ENCODE results near the gene UBXN4.

Gene UBXN4

DNA sequence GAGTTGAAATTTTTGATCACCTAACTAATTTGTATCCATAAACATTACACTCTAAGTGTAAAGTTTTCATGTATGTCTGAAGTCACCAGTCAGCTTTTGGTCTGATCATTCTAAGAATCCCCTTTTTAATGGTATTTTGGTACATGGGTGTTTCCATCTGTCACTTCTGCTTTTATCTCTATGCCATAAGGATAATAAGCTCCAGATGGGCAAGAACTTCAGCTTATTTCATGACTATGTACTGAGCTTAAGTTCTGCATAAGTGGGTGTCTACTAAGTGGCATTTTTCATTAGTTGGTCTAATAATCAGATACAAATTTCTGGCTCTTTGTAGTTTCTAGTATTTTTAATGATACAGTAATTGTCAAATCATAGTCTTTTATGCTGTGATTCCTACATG, 20.4 kb downstream of the UBXN4 start:
- Histone ChIP-seq H3K4me2 (no peak overlapping the region), H3K36me3 (peaks cover 97% of the 10 kb centered on the region), H3K27ac (no peak overlapping the region), H3K4me3 (no peak overlapping the region), H3K9ac (no peak overlapping the region), H3K27me3 (no peaks in the 10 kb centered on the region), H3K4me1 (no peaks in the 10 kb centered on the region), H3K9me3 (peaks cover 14% of the 10 kb centered on the region), H4K20me1 (peaks cover 40% of the 10 kb centered on the region)
- no peak for TF ChIP-seq Cebpa-rat (IDR thresholded peaks at IDR 0.05)

- Histone ChIP-seq H3K4me3 (no peak overlapping the region), H3K4me1 (no peaks in the 10 kb centered on the region), H3K9ac (no peak overlapping the region), H3K27me3 (no peaks in the 10 kb centered on the region), H3K9me3 (peaks cover 9% of the 10 kb centered on the region), H4K20me1 (peaks cover 45% of the 10 kb centered on the region), H3K27ac (no peak overlapping the region), H3K36me3 (peaks cover 97% of the 10 kb centered on the region), H3K4me2 (no peak overlapping the region)
- no peak for TF ChIP-seq Cebpa-rat (IDR thresholded peaks at IDR 0.05)
These were observed 20.9 kb downstream of the UBXN4 start for GRCh38 chr2:135762530-135762929.

DNA sequence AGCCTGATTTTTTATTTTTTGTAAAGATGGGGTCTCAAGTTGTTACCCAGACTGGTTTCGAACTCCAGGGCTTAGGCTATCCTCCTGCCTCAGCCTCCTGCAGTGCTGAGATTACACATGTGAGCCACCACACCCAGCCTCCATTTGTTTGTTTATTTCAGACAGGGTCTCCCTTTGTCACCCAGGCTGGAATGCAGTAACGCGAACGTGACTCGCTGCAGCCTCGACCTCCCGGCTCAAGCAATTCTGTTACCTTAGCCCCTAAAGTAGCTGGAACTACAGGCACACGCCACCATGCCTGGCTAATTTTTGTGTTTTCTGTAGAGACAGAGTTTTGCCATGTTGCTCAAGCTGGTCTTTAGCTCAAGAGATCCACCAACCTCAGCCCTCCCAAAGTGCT, 27.2 kb downstream of the UBXN4 start:
- TF ChIP-seq Cebpa-rat (IDR thresholded peaks at IDR 0.05): no peak
- no peaks in the 10 kb centered on the region for H3K9me3 ChIP-seq
- H3K27ac ChIP-seq: no peak overlapping the region
- peaks cover 40% of the 10 kb centered on the region for H4K20me1 ChIP-seq
- H3K4me1 ChIP-seq: no peaks in the 10 kb centered on the region
- H3K27me3 ChIP-seq: no peaks in the 10 kb centered on the region
- H3K9ac ChIP-seq: no peak overlapping the region
- no peak overlapping the region for H3K4me2 ChIP-seq
- H3K36me3 ChIP-seq: peaks cover 99% of the 10 kb centered on the region
- no peak overlapping the region for H3K4me3 ChIP-seq

DNA sequence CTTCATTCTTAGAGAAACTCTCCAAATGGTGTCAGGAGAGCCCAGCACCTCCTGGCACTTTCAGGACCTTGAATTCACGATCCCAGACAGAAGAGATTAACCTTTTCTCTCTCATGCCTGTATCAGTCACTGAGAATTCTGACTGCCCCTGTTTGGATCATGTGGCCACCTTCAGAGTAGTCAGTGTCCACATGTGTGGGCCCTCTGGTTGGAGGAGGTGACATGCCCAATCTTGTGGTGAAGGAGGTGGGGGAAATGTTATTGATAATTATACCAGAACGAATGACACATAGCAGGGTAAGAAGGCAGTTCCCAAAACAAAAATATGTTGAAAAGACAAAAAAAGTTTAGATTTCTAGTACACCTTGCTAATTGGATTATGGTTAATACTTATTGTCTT, 31.7 kb downstream of the UBXN4 start:
- peaks cover 18% of the 10 kb centered on the region for H4K20me1 ChIP-seq
- no peak for TF ChIP-seq Cebpa-rat (IDR thresholded peaks at IDR 0.05)
- no peaks in the 10 kb centered on the region for H3K9me3 ChIP-seq
- no peak overlapping the region for H3K9ac ChIP-seq
- no peak overlapping the region for H3K4me2 ChIP-seq
- H3K27ac ChIP-seq: no peak overlapping the region
- H3K4me3 ChIP-seq: no peak overlapping the region
- peaks cover 98% of the 10 kb centered on the region for H3K36me3 ChIP-seq
- no peaks in the 10 kb centered on the region for H3K27me3 ChIP-seq
- H3K4me1 ChIP-seq: no peaks in the 10 kb centered on the region

DNA sequence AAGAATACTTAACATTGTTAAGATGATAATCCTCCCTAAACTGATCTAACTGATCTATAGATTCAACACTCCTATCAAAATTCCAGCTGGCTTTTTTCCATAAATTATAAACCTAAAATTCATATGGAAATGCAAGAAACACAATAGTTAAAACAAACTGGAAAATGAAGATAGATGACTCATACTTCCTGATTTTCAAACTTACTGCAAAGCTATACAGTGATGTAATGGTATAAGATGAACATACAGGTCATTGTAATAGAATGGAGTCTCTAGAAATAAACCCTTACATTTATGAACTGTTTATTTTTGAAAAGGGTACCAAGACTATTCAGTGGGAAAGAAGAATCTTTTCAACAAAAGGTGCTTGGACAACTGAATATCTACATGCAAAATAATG, 32.3 kb downstream of the UBXN4 start:
- Histone ChIP-seq H3K4me3 (no peak overlapping the region), H3K9ac (no peak overlapping the region), H3K4me1 (no peaks in the 10 kb centered on the region), H3K27me3 (no peaks in the 10 kb centered on the region), H3K36me3 (peaks cover 98% of the 10 kb centered on the region), H3K27ac (no peak overlapping the region), H4K20me1 (peaks cover 12% of the 10 kb centered on the region), H3K9me3 (no peaks in the 10 kb centered on the region), H3K4me2 (no peak overlapping the region)
- no peak for TF ChIP-seq Cebpa-rat (IDR thresholded peaks at IDR 0.05)

GRCh38 chr2:135775420-135775819, 33.8 kb downstream of the UBXN4 start:
- H3K4me2 ChIP-seq: no peak overlapping the region
- H3K4me1 ChIP-seq: no peaks in the 10 kb centered on the region
- no peaks in the 10 kb centered on the region for H3K27me3 ChIP-seq
- H3K4me3 ChIP-seq: no peak overlapping the region
- H3K27ac ChIP-seq: no peak overlapping the region
- peaks cover 6% of the 10 kb centered on the region; the same call in 1 of the 2 replicates for H4K20me1 ChIP-seq
- H3K9ac ChIP-seq: no peak overlapping the region
- TF ChIP-seq Cebpa-rat (IDR thresholded peaks at IDR 0.05): no peak
- H3K36me3 ChIP-seq: peaks cover 95% of the 10 kb centered on the region
- H3K9me3 ChIP-seq: no peaks in the 10 kb centered on the region

- Histone ChIP-seq H3K4me3 (no peak overlapping the region), H3K27me3 (no peaks in the 10 kb centered on the region), H3K9me3 (no peaks in the 10 kb centered on the region), H3K27ac (no peak overlapping the region), H3K9ac (no peak overlapping the region), H3K4me2 (no peak overlapping the region), H4K20me1 (peaks cover 6% of the 10 kb centered on the region; the same call in 1 of the 2 replicates), H3K36me3 (peaks cover 95% of the 10 kb centered on the region), H3K4me1 (no peaks in the 10 kb centered on the region)
- TF ChIP-seq Cebpa-rat (IDR thresholded peaks at IDR 0.05): no peak
These were observed 34.7 kb downstream of the UBXN4 start for GRCh38 chr2:135776367-135776766.

GRCh38 chr2:135782231-135782630, 40.6 kb downstream of the UBXN4 start:
- Histone ChIP-seq H3K27me3 (no peaks in the 10 kb centered on the region), H4K20me1 (no peaks in the 10 kb centered on the region), H3K4me3 (no peak overlapping the region), H3K4me1 (no peaks in the 10 kb centered on the region), H3K36me3 (peaks cover 94% of the 10 kb centered on the region), H3K9me3 (peaks cover 4% of the 10 kb centered on the region; the same call in 1 of the 2 replicates), H3K9ac (no peak overlapping the region), H3K27ac (no peak overlapping the region), H3K4me2 (no peak overlapping the region)
- no peak for TF ChIP-seq Cebpa-rat (IDR thresholded peaks at IDR 0.05)

DNA sequence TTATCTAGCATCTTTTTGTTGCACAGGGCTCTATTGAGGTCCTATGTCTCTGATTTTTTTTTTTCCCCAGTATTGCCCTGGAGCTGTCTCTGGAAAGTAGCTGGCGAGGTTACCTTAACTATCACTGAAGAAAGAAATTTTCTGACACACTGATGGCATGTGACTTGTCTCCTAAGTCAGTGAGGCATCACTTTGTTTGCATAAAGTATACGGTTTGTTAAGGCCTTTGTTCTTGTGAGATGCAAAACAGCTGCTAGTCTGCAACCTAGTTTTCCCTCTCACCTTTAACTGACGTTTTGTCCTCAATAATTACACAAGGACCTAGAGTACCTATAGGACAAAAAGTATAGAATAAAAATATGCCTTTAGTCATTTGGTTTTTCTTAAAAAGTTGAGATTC, 41.8 kb downstream of the UBXN4 start:
- no peak overlapping the region for H3K4me3 ChIP-seq
- H3K9ac ChIP-seq: no peak overlapping the region
- H3K27me3 ChIP-seq: no peaks in the 10 kb centered on the region
- no peaks in the 10 kb centered on the region for H3K4me1 ChIP-seq
- H3K9me3 ChIP-seq: peaks cover 4% of the 10 kb centered on the region; the same call in 1 of the 2 replicates
- H3K36me3 ChIP-seq: peaks cover 96% of the 10 kb centered on the region
- no peaks in the 10 kb centered on the region for H4K20me1 ChIP-seq
- H3K27ac ChIP-seq: no peak overlapping the region
- H3K4me2 ChIP-seq: no peak overlapping the region
- no peak for TF ChIP-seq Cebpa-rat (IDR thresholded peaks at IDR 0.05)

DNA sequence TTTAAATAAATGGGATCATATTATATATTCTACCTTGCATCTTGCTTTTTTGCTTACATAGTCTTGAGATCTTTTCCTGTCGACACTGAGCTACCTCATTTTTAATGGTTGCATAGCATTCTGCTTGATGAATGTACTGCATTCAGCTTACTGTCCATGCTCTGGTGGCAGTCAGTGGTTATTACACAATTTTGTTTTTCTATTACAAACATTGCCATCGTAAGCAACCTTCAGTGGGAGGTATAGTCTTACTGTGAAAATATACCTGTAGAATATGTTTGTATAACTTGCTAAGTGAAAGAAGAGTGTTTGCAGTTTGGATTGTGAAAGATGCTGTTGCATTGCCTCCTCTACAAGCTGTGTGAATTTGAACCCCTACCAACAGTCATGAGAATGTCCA, 43.4 kb downstream of the UBXN4 start:
- Histone ChIP-seq H3K36me3 (peaks cover 83% of the 10 kb centered on the region), H3K4me2 (no peak overlapping the region)

GRCh38 chr2:135786823-135787222, 45.2 kb downstream of the UBXN4 start:
- H3K27me3 ChIP-seq: no peaks in the 10 kb centered on the region
- no peak for TF ChIP-seq Cebpa-rat (IDR thresholded peaks at IDR 0.05)
- H3K27ac ChIP-seq: no peak overlapping the region
- H3K9me3 ChIP-seq: peaks cover 4% of the 10 kb centered on the region; the same call in 1 of the 2 replicates
- peaks cover 65% of the 10 kb centered on the region for H3K36me3 ChIP-seq
- no peak overlapping the region for H3K4me2 ChIP-seq
- no peak overlapping the region for H3K9ac ChIP-seq
- H3K4me1 ChIP-seq: peaks cover 8% of the 10 kb centered on the region
- H3K4me3 ChIP-seq: no peak overlapping the region
- no peaks in the 10 kb centered on the region for H4K20me1 ChIP-seq

More for the DNA sequence above, 43.4 kb downstream of the UBXN4 start:
- Histone ChIP-seq H3K9ac (no peak overlapping the region), H3K9me3 (peaks cover 4% of the 10 kb centered on the region; the same call in 1 of the 2 replicates), H3K27ac (no peak overlapping the region), H3K4me1 (no peaks in the 10 kb centered on the region), H4K20me1 (no peaks in the 10 kb centered on the region), H3K4me3 (no peak overlapping the region), H3K27me3 (no peaks in the 10 kb centered on the region)
- no peak; the same call in 1 of the 2 replicates for TF ChIP-seq Cebpa-rat (IDR thresholded peaks at IDR 0.05)

All from BLaER1 (cell line).